HG03520 (cell line): ENCODE data around the gene WBP1.
A peak's percentile ranks its signal among the peaks of the same experiment; 100 is the strongest.
"Not testable (repeated sequence)": the region's sequence is repeated elsewhere in the genome, so short reads cannot be mapped to it uniquely, and the experiment has no call there.

Experiments used
- ATAC-seq: cut with Tn5 transposase; IDR thresholded peaks from one replicate; pipeline ENCODE4 v1.9.1; 2021; ENCODE audit warnings: mild to moderate bottlenecking, moderate library complexity; ENCODE audit not compliant: unreplicated experiment

WBP1 gene

DNA sequence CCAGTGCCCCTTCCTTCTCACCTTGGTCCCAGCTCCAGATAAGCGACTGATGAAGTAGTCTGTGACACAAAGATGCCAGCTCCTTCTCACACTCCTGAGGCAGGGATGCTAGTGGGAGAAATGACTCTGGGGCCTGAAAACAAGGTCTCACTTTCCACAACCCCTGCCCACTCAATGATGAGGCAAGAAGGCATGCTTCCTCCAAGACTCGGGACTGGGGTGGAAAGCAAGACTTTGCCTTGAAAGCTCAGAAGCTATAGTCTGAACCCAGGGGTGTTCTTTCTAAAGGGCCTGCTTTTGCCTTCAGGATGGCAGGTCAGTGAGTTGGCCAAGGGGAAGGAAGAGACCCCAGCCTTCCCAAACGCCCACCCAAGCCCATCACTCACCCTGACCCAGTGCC, 23.2 kb downstream of the WBP1 start:
- ATAC-seq, result no peak

DNA sequence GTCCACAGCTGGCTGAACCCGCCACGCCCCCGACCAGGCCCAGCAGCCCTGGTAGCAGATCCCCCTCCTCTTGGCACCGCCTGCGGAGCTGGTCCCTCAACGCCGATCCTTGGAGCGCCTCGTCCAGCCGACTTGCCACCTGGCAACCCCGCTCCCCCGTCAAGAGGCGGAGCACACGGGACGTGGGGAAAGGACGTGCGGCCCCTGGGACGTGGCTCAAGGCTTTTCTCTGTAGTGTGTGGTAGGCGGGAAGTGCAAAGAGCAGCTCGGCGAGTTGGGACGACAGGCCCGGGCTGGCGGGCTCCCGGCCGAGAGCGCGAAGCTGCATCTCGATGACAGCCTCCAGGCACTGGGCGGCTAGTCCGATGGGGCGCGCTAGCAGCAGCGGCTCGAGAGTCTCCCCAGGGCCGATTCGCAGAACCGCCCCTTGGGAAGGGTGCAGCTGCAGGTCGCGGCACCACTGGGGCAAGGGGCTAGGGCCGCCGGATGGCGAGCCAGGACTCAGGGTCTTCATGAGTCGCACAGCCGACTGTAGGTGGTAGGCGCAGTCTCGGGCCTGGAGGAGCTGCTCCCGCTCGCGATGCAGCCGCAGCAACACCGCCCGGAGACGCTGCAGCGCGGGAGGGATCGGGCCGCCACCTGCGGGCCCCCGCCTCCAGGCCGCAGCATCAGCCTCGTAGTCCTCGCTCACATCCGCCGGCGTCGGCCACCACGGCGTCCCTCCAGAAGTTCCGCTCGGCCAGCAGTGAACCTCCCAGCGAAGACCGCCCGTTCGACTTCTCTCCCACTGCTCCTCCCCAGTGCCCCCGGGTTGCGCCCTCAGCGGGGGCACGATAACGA, 23.9 kb downstream of the WBP1 start:
- ATAC-seq, result peak; percentile 29

DNA sequence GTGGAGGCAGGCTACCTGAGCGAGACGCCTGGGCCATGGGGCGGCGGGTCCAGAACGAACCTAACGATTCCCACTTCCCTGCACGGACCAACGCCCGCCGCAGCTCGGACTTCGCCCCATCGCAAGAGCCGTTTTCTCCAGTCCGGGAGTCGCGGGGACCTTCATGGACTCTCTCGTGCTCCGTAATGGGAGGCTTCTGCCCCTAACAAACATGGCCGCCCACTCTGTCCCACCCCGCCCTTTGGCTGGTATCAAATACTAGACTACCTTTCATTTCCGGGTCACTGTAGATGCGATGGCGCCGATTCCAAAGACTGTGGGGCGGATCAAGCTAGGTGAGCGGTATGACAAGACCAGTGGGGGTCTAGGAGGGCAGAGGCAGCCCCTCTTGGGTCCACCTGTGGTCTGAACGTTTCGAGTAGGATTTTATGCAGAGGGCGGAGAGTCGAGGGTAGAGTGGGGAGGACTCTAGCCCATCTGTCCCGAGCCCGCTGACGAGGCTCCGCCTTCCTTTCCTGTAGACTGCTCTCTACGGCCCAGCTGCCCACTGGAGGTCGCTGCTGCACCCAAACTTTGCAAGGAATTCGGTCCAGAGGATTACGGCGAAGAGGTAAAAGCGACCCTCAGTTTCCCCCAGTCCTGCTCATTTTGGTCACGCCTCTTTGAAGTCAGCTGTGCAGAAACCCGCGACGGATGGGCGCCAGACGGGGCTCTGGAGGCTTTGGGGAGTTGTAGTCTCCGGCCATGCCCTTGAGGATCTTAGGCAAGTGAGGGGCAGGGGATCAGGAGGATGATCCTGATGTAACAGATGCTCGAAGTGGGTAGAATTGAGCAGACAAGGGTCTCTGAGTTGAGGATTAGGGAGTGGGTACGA, 24.8 kb downstream of the WBP1 start, which contains the start of the genes CCDC142 and TTC31:
TSS of gene CCDC142 (minus strand) at position 198 of the 874 bp plus-strand sequence. CDS start at position 37, 161 bp downstream.
TSS of gene TTC31 (plus strand) at position 281 of the 874 bp plus-strand sequence. CDS start at position 296, 15 bp downstream.
- ATAC-seq, result peak; percentile 86

DNA sequence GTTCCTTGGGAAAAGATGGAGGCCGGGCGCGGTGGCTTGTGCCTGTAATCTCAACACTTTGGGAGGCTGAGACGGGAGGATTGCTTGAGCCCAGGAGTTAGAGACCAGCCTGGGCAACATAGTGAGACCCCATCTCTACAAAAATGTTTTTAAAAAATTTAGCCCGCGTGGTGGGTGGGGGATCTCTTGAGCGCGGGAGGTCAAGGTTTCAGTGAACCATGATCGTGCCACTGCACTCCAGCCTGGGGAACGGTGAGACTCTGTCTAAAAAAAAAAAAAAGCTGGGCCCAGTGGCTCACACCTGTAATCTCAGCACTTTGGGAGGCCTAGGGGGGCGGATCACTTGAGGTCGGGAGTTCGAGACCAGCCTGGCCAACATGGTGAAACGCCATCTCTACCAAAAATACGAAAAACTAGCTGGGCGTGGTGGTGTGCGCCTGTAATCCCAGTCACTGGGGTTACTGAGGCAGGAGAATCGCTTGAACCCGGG, 25.5 kb downstream of the WBP1 start:
- not testable (repeated sequence) for ATAC-seq

DNA sequence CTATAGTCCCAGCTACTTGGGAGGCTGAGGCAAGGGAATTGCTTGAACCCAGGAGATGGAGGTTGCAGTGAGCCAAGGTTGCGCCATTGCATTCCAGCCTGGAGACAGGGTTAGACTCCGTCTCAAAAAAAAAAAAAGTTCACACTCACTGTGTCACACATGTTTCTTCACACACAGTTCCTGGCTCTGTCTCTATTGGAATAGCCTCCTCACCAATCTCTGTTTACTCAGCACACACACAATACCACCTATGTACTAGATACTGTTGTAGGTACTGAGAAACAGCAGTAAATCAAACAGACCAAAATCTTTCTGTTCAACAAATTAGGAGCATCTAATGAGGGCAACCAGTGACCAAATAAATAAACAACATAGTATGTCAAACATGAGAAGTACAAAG, 27.9 kb downstream of the WBP1 start:
- ATAC-seq, result no peak

DNA sequence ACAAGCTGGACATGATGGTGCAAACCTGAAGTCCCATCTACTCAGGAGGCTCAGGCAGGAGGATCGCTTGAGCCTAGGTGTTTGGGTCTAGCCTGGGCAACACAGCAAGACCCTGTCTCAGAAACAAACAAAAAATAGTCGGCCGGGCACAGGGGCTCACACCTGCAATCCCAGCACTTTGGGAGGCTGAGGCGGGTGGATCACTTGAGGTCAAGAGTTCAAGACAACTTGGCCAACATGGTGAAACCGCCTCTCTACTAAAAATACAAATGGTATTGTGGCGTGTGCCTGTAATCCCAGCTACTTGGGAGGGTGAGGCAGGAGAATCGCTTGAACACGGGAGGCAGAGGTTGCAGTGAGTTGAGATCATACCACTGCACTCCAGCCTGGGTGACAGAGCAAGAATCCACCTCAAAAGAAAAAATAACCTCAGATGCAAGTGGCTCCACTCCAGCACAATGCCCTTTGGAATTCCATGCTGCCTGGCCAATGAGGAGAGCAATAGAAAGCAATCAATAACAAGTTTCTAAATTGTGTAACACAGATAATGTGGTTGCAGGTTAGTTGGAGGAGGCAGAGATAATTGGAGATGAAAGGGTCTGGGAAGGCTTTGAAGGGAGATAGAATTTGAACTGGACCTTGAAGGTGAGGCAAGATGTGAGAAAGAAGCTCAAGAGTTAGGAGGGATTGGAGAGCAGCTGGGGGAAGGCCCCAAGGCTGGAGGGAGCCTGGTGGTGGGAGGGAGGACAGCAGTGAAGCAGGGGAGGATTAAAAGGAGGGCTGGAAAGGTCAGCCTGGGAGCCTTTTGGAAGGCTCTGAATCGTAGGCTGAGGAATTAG, 30.6 kb downstream of the WBP1 start:
- ATAC-seq, result no peak

DNA sequence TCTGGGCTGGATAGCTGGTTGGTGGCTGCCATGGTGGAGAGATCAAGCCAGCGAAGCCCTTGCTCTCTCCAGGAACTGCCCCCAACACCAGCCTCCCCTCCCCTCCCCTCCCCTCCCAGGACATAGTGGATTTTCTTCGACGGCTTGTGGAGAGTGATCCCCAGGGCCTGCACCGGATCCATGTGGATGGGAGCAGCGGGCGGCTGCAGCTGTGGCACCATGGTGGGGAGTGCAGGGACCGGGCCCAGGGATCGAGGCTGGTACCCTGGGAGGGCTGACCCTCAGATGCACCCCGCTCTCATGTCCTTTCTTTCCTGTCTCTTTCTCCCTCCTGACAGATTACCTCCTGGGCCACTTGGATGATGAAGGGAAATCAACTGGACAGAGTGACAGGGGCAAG, 31.7 kb downstream of the WBP1 start:
- no peak for ATAC-seq

DNA sequence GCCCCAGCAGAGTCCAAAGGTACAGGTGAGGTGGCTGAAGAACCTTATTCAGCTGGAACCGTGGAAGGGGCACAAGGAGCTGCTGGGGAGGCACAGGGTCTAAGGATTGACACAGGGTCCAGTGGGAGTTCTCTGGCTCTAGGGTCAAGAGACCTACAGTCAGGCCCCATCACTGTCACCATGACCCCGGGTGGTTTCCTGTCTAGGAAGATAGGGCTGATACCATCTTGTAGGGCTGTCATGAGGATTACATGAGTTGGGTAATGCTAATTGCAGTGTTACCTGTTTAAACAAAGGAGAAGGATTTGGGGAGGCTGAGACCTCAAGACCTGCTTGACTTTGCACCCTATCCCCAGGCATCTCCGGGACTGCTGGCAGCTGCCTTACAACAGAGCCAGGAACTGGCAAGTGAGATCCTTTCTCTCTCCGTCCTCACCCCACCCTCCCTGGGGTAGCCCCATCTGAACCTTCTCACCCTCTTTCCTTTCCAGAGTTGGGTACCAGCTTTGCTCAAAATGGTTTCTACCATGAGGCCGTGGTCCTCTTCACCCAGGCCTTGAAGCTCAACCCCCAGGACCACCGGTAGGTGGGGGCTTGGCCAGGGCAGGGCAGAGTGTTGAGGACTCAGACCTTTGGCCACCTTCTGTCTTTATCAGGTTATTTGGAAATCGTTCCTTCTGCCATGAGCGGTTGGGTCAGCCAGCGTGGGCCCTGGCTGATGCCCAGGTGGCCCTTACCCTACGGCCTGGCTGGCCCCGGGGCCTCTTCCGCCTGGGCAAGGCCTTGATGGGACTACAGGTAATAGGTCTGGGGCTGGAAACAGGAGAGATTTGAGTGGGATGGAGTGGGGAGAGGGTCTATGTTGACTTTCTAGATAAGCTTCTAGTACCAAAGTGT, 33.7 kb downstream of the WBP1 start:
- no peak for ATAC-seq

DNA sequence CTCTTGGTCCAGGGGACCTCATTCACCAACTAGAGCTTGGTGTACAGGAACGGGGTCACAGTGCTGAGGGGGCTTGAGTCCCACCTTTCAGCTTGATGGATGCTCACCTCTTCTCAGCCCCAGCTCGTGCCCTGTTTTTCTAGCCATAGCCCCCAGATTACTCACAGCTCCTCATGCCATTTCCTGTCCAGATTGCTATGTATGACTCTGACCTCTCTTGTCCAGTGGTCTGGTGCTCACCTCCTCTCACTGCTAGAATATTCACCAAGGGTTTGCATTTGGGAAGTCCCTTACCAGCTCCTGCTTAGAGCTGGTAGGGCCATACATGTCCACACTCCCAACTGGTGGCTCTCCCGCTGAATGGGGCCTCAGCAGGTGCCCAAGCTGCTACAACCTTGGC, 35.3 kb downstream of the WBP1 start:
- ATAC-seq, result no peak

DNA sequence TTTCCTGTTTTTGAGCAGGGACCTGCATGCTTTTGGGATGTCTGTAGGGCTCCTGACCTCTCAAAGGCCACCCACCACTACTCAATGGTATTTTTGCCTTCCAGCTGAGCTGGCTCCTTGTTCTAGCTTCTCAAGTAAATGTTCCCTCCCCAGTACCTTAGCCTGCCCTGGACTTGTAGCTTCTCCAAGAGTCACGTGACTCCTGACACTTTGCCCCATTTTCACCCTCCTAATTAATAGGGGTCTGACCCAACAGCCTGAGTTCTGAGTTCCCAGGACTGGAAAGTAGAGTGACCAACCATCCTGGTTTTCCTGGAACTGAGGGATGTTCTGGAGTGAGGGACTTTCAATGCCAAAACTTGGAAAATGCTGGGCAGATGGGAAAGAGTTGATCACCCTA, 37.2 kb downstream of the WBP1 start:
- no peak for ATAC-seq

DNA sequence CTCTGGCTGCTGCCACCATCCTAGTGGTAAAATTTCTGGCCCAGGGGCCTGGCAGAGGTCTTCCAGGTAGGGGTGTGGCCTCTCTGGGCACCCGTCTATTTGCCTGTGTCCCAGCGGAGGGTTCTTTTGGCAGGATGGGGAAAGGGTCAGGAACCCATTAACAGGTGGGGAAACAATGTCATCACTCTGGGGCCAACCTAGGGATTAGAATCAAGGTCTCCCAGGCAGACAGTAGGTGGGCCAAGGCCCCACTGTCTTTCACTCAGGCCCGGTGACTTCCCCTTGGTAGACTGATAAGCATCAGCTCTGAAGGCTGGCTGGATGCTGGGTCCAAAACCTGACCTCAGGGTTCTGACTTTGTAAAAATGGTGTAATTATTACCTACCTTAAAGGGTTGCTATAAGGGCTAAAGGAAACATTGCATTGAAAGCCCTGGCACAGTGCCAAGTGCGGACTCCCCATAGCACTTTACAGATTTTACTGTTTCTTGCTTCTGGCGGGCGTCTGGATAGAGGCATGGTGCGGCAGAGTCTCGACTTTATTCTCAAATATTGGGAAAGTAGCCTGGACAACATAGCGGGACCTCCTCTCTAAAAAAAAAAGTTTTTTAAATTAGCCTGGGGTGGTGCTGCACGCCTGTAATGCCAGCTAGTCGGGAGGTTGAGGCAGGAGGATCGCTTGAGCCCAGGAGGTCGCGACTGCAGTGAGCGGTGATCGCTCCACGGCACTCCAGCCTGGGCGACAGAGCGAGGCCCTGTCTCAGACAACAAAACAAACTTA, 38.9 kb downstream of the WBP1 start:
- no peak for ATAC-seq

DNA sequence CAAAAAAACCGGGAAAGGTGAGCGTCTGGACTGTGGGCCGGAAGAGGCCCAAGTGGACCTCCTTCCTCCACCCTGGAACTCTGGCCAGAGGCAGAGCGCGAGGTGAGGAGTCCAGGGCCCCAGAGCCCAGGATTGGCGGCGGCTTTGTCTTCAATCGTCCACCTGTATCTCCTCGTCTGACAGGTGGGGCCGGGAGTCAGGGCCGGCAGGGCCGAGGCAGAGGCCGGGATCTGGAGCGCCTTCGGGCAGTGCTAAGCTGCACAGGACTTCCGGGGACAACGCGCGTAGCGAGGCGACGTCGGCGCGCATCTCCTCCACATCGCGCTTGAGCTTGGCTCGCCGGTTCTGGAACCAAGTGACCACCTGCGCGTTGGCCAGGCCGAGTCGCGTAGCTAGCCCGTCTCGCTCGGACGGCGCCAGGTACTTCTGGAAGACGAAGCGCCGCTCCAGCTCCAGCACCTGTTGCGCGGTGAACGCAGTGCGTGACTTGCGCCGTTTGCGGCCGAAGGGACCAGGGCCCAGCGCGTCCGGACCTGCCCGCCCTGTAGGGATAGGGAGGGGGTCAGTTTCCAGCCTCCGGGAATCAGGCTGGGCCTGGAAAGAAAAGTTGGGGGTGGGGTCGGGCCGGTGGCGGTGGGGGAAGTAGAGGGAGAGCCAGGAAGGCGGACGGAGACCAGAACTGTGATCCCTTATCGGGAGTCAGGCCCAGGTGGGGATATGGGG, 39.7 kb downstream of the WBP1 start:
- ATAC-seq, result no peak

DNA sequence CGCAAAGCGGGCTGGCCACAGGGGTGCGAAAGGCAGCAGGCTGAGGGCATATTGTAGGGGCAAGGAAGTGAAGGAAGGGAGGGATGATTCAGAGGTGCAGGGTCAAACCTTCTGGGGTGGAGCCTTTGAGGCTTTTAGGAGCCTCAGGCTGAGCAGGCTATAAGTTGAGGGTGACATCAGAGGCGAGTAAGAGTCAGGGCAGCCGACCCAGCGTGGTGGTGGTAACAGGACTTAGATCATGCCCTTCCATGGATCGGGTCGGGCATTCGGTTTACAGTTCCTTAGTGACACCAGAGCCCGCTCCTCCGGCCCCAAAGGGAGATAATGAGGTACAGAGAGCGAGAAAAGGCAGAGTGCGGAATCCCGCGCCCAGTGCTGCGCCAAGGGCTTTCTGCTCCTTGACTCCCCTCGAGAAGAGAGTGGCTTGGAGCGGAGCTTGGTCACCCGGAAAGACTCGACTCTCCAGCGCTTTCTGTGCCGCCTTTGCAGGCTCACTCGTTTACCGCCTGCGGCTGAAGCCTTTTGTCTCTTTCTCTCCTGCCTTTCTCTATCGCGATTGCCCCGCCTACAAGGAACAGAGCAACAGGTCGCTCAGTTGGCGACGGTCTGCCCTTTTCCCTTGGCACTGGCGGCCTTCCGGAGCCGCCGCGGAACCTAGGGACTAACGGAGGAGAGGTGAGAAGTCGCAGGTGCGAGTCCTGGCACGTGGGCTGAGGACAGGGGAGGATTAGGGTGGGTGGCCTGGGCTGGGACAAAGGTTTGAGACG, 40.4 kb downstream of the WBP1 start:
- no peak for ATAC-seq

DNA sequence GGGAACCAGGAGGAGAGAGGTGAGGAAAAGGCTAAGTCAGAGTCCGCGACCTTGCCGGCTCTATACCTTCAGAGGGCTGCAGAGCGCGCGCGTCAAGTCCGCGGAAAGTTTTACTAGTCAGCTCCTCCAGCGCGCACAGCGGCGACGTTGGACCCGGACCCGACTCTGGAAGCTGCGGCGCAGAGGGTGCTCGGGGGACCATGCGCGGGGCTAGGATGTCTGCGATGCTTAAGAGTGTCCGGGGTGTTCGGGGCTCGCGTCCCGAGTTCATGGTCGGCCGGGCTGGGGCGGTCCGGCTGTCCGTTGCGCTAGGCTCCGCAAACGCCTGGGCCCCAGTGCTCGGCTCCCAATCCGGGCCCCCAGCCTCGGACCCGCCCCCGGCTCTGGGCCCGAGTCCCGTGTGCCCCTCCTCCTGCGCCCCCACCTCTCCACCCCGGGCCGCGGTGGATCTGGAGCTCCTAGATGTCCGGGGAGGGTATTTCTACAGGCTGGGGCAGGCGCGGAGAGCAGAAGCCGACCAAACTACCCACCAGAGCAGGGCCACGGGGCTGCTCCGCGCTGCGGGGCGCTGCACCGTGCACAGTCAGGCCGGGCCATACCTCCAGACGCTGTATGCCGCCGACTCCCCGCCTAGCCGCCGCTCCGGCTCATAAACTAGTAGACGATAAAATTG, 41.2 kb downstream of the WBP1 start, which contains the start of gene LBX2:
TSS of gene LBX2 (minus strand) at position 337 of the 673 bp plus-strand sequence. CDS start at position 271, 66 bp downstream.
- no peak for ATAC-seq

DNA sequence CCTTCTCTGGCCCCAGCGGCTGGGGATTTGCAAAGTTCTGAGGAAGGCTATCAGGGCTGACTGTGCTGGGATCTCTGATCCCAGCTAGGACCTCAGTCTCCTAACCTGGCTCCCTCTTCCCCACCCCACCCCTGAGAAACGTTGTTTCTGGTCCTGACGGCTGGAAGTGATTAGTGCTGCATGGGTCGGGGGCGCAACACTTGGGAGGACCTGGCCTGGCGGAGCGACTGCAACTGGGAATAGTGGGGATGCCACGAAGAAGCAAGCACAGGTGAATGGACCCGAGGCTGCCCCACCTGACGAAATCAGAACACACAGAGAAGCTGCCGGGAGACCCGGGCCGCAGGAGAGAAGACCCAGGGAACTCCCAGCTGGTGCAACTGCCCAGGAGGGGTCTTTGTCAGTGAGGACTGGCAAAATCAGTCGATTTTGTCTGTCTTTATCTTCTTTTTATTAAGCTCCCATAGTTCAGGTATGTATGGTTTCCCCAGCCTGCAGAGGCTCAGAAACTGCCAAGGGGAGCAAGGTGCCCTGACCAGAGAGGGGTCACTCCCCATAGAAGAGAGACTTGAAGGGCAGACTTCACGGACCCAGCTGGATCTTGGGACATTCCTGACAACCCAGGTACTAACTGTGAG, 41.8 kb downstream of the WBP1 start:
- no peak for ATAC-seq

DNA sequence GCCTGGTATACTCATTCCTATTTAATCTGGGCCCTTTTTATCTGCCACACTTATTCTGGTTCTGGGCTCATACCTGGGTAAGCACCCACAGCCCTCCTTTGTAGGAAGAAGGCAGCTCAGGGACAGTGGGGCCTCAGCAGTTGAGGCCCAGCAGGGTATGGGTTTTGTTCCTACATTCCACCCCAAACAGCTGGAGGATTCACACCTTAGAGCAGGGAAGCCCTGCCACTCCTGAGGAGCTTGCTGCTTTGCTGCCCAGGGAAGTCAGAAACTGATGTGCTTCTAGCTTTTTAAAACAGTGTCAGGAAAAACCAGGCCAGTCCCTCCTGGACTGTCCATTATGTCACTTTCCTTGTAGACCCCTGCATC, 42.3 kb downstream of the WBP1 start:
- ATAC-seq, result no peak
